Peyer's patch (tissue), 4 donors: ENCODE measurements around the gene PDE4D. TPM values are rescaled to one million over a fixed set of nuclear protein-coding genes. Genes with fewer than 3 reads are reported as not detected.

Source experiments
- DNase-seq, 3 donors: peaks; one replicate each; pipeline ENCODE4 v3.0.0-alpha.2; 2017 to 2019
- H3K27ac ChIP-seq, 4 donors: fragments of 200-600 bp; sonication (generic); one replicate each; pipeline ENCODE4 v1.5.1; 2016 to 2019
- H3K27me3 ChIP-seq, 2 donors: fragments of 200-600 bp; sonication (generic); one replicate each; pipeline ENCODE4 v1.5.1; 2019
- H3K36me3 ChIP-seq, 3 donors: fragments of 200-600 bp; sonication (generic); one replicate each; pipeline ENCODE4 v1.5.1; 2016 to 2019
- H3K4me1 ChIP-seq, 4 donors: fragments of 200-600 bp; sonication (generic); one replicate each; pipeline ENCODE4 v1.5.1; 2016 to 2019
- H3K4me3 ChIP-seq, 4 donors: fragments of 200-600 bp; sonication (generic); 1 replicate in 3 of 4; 2 replicates in 1 of 4; pipeline ENCODE4 v1.5.1; 2016 to 2019; ENCODE audit warnings: mild to moderate bottlenecking in 1 of 4
- H3K9me3 ChIP-seq, 4 donors: fragments of 200-600 bp; sonication (generic); one replicate each; pipeline ENCODE4 v1.5.1; 2016 to 2019; ENCODE audit warnings: mild to moderate bottlenecking in 1 of 4
- CTCF ChIP-seq, 6 experiments: fragments of 450-650 bp in 4 of 6; fragments of 200-600 bp in 2 of 6; sonication (generic) in 1 of 6; IDR thresholded peaks; one replicate each; pipeline ENCODE4 v1.5.1; 2017 to 2019; ENCODE audit warnings: antibody characterized with exemption in 6 of 6, mild to moderate bottlenecking in 3 of 6, moderate library complexity in 1 of 6
- POLR2A ChIP-seq, 2 donors: fragments of 450-650 bp; IDR thresholded peaks; one replicate each; pipeline ENCODE4 v1.5.1; 2017; ENCODE audit warnings: antibody characterized with exemption in 2 of 2, mild to moderate bottlenecking in 2 of 2, moderate library complexity in 2 of 2
- total RNA-seq, 4 donors: library from RNA; depleted of rRNA; stranded (reverse); fragments of >200 nt; gene quantifications; one replicate each; pipeline ENCODE4 v1.1.0, GENCODE V29; 2016

PDE4D gene
- total RNA-seq, 4 donors from 2014 or later: 19.8 to 89.1 (median 43.9) TPM

DNA sequence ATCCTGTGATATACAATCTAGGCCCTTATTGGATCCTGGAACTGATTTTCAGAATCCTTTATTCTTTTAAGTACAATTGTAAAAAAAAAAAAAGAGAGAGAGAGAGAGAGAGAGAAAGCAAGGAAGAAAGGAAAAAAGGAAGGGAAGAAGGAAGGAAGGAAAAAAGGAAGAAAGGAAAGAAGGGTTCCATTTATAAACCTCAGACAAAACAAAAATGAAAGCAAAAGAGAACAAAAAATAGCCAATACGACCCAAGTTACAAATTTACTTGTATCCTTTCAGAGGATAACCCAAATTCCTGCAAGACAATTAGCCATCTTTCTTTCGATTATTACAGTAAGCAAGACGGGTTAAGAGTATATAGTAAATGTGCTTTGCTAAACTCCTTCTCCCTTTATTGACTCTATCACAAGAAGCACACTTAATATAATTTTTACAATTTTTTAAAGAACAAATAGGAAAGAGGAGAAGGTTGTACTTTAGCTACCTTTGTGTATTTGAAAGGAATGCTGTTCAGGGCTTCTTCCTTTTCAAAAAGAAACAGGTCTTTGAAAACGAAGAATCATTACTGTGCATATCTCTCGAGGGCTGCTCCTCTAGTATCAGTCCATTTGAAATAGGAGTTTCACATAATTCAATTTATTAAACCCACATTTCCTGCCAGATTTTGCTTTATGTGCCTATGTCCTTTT, 767.4 kb downstream of the PDE4D start:
- H3K27me3 ChIP-seq: no peaks in the 10 kb centered on the region
- peak overlapping the region in 2 of 4 donors; percentile 28 to 45 for H3K4me3 ChIP-seq
- H3K36me3 ChIP-seq: no peaks in the 10 kb centered on the region
- peaks cover 0 to 26% (median 5%) of the 10 kb centered on the region in 4 donors for H3K4me1 ChIP-seq
- DNase-seq: no peak
- H3K27ac ChIP-seq: peak overlapping the region; percentile 71 to 86 (median 78)
- TF ChIP-seq POLR2A (IDR thresholded peaks at IDR 0.05) (no peak), CTCF (IDR thresholded peaks at IDR 0.05) (no peak)
- H3K9me3 ChIP-seq: no peaks in the 10 kb centered on the region

DNA sequence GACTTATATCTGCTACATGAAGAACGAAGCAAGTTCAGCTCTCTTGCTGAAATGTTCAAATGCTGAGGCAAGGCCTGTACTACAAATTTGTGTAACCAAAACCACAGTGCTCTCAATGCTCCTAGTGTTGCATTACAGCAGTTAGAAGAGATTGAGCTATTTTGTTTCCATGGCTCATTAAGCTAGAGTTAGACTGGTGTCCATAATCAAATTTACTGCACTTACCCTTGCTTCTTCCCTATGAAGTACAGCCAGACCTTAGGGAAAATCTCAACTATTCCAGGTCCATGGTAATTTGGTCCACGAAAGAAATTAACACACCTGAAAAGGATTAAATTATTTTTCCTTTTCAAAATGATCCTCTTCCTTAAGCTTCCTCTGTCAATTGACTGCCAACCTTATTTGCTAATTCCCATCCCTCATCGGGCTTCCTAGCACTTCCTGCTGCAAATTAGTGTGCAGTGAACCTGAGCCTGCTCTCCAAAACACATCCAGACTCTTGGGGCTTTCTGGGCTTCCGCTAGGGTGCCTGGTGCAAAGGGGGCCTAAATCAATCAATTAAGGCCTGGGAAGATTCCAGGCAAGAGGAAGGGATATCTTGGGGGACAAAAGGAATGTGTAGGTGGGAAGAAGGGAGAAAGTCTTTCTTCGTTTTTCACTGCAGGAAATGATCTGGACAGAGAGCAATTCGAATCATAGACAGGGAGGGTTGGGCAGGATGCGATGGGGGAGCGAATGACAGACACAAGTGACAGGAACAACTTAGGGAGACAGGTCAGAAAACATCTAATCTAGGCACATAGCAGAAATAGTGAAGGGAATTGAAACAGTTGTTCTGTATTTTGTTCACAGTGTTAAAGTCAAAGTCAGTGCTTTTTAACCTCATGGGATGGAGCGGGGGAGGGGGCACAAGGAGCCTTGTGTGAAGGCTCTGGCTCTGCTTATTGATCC, 768.2 kb downstream of the PDE4D start:
- peak overlapping the region; percentile 61 to 85 (median 74) for H3K27ac ChIP-seq
- H3K27me3 ChIP-seq: no peaks in the 10 kb centered on the region
- H3K36me3 ChIP-seq: no peaks in the 10 kb centered on the region
- TF ChIP-seq CTCF (IDR thresholded peaks at IDR 0.05) (no peak), POLR2A (IDR thresholded peaks at IDR 0.05) (no peak)
- H3K4me1 ChIP-seq: peaks cover 0 to 26% (median 5%) of the 10 kb centered on the region in 4 donors
- H3K9me3 ChIP-seq: no peaks in the 10 kb centered on the region
- no peak overlapping the region for H3K4me3 ChIP-seq
- peak in 2 of 3 donors; percentile 36 to 62 for DNase-seq

DNA sequence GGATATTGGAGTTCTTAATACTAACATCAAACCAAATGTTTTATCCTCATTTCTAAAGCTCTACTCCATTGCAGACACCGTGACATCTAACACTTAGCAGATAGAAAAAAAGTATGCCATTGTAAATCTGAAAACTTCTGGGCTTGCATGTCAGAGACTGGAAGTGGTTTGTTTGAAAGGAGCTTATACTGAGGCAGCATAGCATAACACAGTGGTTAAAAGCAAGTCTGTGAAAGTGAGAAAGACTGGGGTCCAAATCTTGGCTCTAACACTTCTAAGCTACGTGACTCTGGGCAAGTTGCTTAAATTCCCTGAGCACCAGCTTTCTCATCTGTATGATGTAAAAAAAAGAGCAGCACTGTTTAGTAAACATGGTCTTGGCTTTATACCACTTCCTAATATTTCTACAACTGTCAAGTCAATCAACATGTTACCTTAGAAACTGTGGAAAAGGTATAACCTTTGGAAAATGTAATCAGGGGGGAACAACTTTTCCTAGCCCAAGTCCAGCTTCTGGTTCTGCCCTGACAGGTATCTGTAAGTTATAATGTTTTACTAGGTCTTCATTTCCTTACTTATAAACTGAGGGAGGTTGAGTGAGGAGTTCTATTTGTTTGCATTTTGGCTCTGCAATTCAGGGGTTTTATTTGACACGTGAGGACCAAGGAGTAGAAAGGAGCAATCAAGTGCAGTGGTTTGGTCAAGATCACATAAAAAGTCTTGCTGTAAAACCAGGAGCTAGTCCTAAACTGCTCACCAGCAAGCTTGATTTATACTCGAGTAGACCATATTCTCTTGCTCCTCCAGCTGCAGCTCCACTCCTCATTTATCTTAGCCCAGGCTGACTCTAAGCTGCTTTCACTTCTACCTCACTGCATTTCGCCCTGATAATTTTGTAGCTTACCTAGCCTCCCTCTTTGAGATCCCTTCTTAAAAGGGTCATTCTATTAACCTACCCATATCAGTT, 769.6 kb downstream of the PDE4D start:
- TF ChIP-seq POLR2A (IDR thresholded peaks at IDR 0.05): no peak
- TF ChIP-seq CTCF (IDR thresholded peaks at IDR 0.05): no peak
- Histone ChIP-seq H3K9me3 (no peaks in the 10 kb centered on the region), H3K27me3 (no peaks in the 10 kb centered on the region), H3K36me3 (no peaks in the 10 kb centered on the region), H3K27ac (peak overlapping the region; percentile 58 to 85 (median 66)), H3K4me1 (peaks cover 0 to 26% (median 5%) of the 10 kb centered on the region in 4 donors), H3K4me3 (no peak overlapping the region)
- no peak for DNase-seq

DNA sequence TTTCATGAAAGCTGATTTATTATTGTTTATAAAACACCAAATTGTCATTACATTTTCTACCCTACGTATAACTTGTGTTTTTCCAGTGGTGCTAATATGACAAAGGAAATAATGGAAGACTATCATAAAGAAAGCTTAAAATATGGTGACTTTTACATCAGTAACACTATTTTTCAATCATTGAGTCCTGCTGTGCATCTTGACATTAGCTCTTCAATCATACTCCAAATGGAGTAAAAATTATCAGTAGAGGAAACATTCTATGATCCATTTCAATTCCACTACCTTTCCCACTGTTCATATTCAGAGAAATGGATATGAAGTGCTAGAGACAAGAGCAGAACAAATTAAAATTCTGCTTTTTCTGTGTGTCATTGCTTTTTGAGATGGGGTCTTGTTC, 774.0 kb downstream of the PDE4D start:
- no peak overlapping the region for H3K4me3 ChIP-seq
- H3K4me1 ChIP-seq: peaks cover 0 to 4% (median 0%) of the 10 kb centered on the region in 4 donors
- H3K36me3 ChIP-seq: no peaks in the 10 kb centered on the region
- no peak overlapping the region for H3K27ac ChIP-seq
- no peaks in the 10 kb centered on the region for H3K27me3 ChIP-seq
- no peak for TF ChIP-seq CTCF (IDR thresholded peaks at IDR 0.05)
- no peak for TF ChIP-seq POLR2A (IDR thresholded peaks at IDR 0.05)
- no peak for DNase-seq
- H3K9me3 ChIP-seq: no peaks in the 10 kb centered on the region

GRCh38 chr5:59117320-59117719, 776.2 kb downstream of the PDE4D start:
- no peaks in the 10 kb centered on the region for H3K4me1 ChIP-seq
- no peak for TF ChIP-seq CTCF (IDR thresholded peaks at IDR 0.05)
- TF ChIP-seq POLR2A (IDR thresholded peaks at IDR 0.05): no peak

More at GRCh38 chr5:59117320-59117719, 776.2 kb downstream of the PDE4D start:
- no peak for DNase-seq
- Histone ChIP-seq H3K36me3 (no peaks in the 10 kb centered on the region), H3K4me3 (no peak overlapping the region), H3K27me3 (no peaks in the 10 kb centered on the region), H3K9me3 (no peaks in the 10 kb centered on the region), H3K27ac (no peak overlapping the region)
